Activated CD8-positive, alpha-beta memory T cell treated with anti-CD3 and anti-CD28 coated beads for 36 hours (primary cell): ENCODE results near the gene LCE4A. TPM values are rescaled to one million over a fixed set of nuclear protein-coding genes. Genes with fewer than 3 reads are reported as not detected.
"Not testable (repeated sequence)": the region's sequence is repeated elsewhere in the genome, so short reads cannot be mapped to it uniquely, and the experiment has no call there.

Experiments
- CTCF ChIA-PET: fragments of 350-600 bp; sonication (Branson Sonifier 250); formaldehyde crosslinking; loops from one replicate; lab custom pipeline; 2021; ENCODE audit warnings: antibody characterized with exemption; lab: Charles Lee
- POLR2A ChIA-PET: fragments of 350-600 bp; sonication (Branson Sonifier 250); formaldehyde crosslinking; loops from one replicate; lab custom pipeline; 2021; ENCODE audit warnings: antibody characterized with exemption; lab: Charles Lee
- total RNA-seq, 2 experiments: library from RNA; stranded (reverse); gene quantifications; one replicate each; pipeline ENCODE4 v1.2.3, GENCODE V29; 2021

Gene LCE4A, protein sequence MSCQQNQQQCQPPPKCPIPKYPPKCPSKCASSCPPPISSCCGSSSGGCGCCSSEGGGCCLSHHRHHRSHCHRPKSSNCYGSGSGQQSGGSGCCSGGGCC
- total RNA-seq, result not detected

DNA sequence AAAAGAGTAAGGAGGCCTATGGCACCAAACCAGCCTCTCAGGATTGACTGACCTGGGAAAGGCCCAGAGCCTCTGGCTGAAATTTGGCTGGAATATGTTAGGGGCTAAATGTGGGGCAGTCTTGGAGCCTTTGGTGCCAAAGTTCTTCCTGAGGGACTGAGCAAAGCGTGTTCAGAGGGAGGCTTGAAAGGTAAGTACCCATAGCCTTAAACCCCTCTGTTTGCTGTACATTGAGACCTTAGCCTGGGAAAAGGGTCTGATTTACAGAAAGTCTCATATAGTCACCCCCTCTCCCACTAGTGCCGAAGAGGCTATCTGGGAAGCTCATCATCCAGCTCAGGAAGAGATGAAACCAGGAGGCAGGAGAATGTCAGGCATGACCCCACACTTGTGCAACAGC lies at the start of gene LCE4A:
TSS of gene LCE4A (plus strand) at position 301 of the 400 bp plus-strand sequence. CDS start 916 bp downstream, outside the sequence.
- POLR2A ChIA-PET, result no interaction called here
- CTCF ChIA-PET, result no interaction called here

DNA sequence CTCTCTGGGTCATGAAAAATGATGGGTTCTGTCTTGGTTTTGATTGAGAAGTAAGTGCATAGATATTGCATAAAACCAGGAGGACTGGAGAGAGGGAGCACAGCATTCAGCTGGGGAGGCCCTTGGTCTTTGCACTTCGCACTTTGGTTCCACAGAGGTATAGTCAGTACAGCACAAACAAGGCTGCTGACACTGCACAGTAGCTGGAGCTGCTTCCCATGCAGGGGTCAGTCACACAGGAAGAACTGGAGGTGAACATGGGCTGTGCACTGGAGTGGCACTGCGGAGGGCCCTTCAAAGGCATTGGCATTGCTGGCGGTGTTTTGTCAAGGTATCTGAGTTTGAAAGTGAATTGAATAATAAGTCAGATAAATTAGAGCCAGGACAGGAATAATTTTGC lies 49.3 kb upstream of the LCE4A start:
- ChIA-PET CTCF (no interaction called here), POLR2A (no interaction called here)

DNA sequence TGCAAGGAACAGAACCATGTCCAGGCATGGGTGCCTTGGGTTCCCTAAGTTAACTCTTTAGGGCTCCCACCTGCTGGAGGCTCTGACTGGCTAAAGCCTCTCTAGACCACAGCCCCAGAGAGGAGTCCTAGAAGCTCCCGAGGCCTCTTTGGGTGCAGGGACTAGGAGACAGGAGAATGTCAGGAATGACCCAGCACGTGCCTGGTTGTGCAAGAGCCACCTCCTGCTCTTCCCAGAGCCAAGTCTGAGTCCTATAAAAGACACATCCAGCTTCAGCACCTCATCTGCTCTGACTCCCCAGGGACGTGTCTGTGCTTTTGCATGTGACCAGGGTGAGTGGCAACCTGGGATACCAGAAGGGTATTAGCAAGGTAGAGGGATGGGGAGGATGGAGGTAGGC lies 44.9 kb upstream of the LCE4A start, which contains the start of gene LCE2D:
TSS of gene LCE2D (plus strand) at position 283 of the 400 bp plus-strand sequence. CDS start 726 bp downstream, outside the sequence.
- ChIA-PET POLR2A (no interaction called here), CTCF (no interaction called here)

DNA sequence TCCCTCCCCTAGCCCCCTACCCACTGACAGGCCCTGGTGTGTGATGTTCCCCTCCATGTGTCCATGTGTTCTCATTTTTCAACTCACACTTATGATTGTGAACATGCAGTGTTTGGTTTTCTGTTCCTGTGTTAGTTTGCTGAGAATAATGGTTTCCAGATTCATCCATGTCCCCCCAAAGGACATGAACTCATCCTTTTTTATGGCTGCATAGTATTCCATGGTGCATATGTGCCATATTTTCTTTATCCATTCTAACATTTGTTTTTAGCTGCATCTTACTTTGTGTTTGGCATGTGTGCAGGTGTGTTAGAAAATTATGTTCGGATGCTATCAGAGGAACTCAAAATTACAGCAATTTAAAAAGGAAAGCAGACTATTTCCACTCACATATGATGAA lies 41.8 kb upstream of the LCE4A start:
- CTCF ChIA-PET, POLR2A ChIA-PET: not testable (repeated sequence)

DNA sequence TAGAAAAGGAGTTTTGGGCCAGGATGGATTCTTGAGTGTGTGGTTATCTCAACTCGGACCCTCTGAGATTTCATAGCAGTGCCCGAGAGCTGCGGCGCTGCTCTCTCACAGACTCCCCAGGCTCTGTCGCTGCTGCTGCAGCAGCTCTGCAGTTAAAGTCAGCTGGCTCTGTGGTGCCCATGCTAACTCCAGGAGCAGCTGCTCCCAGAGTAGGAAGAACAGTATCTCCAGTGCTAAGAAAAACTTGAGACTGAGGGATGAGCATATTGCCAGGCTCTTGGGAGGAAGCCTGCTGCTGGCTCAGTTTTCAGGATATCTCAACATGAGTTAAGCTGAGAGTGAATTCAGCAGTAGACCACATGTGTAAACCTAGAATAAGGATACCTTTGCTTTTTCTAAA lies 40.3 kb upstream of the LCE4A start:
- POLR2A ChIA-PET, result no interaction called here
- CTCF ChIA-PET, result no interaction called here

DNA sequence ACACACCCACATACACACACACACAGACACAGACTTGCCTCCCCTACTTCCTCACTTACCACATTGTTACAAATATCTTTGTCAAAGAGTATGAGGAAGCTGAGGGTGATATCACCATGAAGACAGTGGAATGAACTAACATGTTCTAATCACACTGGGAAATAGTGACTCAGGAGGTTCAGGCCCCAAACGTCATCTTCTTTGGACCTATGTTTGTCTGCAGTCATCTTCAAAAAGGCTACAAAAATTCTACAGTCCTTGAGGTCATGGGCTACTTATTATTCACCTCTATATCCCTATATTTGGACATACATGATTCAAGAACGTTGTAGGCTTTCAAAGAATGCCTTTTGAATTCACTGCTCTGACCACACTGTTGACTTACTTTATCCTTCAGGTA lies 34.9 kb upstream of the LCE4A start:
- ChIA-PET CTCF (no interaction called here), POLR2A (no interaction called here)

DNA sequence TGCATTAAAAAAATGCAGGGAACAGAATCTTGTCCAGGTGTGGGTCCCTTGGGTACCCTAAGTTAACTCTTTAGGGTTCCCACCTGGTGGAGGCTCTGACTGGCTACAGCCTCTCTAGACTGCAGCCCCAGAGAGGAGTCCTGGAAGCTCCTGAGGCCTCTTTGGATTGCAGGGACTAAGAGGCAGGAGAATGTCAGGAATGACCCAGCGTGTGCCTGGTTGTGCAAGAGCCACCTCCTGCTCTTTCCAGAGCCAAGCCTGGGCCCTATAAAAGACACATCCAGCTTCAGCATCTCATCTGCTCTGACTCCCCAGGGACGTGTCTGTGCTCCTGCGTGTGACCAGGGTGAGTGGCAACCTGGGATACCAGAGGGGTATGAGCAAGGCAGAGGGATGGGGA lies 33.0 kb upstream of the LCE4A start, which contains the start of gene LCE2C:
TSS of gene LCE2C (plus strand) at position 297 of the 400 bp plus-strand sequence. CDS start 737 bp downstream, outside the sequence.
- CTCF ChIA-PET, POLR2A ChIA-PET: not testable (repeated sequence)

DNA sequence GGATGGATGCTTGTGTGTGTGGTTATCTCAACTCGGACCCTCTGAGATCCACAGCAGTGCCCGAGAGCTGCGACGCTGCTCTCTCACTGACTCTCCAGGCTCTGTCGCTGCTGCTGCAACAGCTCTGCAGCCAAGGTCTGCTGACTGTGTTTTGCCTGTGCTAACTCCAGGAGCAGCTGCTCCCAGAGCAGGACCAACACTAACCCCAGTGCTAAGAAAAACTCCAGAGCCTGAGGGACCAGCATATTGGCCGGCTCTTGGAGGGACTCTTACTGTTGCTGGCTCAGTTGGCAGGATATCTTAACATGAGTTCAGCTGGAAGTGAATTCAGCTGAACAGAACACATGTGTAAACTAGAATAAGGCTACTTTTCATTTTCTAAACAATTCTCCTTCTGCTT lies 28.5 kb upstream of the LCE4A start:
- CTCF ChIA-PET, result no interaction called here

DNA sequence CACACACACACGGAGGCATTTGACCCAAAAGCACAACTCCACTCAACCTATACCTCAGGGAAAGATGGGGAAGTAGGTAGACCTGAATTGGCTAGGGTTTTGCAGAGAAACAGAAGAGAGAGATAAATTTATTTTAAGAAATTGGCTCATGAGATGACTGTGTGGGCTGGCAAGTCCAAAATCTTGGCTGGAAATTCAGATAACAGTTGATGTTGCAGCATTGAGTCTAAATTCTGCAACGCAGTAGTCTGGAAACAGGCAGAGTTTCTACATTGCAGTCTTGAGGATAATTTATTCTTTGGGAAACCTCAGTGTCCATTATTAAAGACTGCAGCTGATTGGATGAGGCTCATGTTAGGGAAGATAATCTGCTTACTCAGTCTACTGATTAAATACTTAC lies 26.3 kb upstream of the LCE4A start:
- ChIA-PET CTCF (no interaction called here), POLR2A (no interaction called here)

More for the DNA sequence above, 28.5 kb upstream of the LCE4A start:
- POLR2A ChIA-PET, result no interaction called here

DNA sequence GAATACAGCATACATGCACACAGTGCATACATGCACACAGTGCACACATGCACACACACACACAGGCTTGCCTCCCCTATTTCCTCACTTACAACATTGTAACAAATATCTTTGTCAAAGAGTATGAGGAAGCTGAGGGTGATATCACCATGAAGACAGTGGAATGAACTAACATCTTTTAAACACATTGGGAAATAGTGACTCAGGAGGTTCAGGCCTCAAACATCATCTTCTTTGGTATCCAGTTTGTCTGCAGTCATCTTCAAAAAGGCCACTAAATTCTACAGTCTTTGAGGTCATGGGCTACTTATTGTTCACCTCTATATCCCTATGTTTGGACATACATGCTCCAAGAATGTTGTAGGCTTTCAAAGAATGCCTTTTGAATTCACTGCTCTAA lies 24.1 kb upstream of the LCE4A start:
- ChIA-PET POLR2A (no interaction called here), CTCF (no interaction called here)

DNA sequence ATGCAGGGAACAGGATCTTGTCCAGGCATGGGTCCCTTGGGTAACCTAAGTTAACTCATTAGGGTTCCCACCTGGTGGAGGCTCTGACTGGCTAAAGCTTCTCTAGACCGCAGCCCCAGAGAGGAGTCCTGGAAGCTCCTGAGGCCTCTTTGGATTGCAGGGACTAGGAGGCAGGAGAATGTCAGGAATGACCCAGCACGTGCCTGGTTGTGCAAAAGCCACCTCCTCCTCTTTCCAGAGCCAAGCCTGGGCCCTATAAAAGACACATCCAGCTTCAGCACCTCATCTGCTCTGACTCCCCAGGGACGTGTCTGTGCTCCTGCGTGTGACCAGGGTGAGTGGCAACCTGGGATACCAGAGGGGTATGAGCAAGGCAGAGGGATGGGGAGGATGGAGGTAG lies 22.1 kb upstream of the LCE4A start, which contains the start of gene LCE2B:
TSS of gene LCE2B (plus strand) at position 301 of the 400 bp plus-strand sequence. CDS start 721 bp downstream, outside the sequence.
- POLR2A ChIA-PET, CTCF ChIA-PET: not testable (repeated sequence)

DNA sequence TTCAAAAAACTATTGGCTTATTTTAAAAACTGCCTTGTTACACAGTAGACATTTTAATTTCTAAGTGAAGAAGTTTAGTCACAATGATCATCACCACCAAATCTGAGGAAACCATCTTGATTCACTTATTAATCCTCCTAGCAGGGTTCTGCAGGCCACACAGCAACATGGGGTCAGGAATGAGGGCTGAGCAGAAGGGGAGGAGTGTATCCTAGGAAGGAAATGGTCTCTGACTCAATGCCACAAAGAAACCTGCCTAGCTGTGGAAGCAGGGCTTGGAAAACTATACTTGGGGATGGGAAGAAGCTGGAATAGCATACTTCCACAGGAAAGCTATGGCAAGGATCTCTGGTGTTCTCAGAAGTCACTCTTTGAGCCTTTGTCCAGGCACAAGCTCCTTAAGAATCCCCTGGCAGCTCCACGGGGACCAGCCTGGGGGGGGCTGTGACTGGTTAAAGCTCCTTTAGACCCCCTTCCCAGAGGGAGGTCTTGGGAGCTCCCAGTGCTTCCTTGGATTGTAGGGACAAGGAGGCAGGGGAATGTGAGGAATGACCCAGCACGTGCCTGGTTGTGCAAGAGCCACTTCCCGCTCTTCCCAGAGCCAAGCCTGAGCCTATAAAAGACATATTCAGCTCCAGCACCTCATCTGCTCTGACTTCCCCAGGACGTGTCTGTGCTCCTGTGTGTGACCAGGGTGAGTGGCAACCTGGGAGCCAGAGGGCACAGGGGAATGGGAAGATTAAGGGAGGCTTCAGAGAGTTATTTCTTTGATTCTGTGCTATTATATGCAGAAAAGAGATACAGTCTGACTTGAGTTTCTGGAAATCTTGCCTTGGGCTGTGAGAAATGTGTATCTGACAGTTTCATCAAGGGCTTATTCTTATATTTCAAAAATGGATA lies 10.0 kb upstream of the LCE4A start, which contains the start of gene LCE2A:
TSS of gene LCE2A (plus strand) at position 645 of the 900 bp plus-strand sequence. CDS start 557 bp downstream, outside the sequence.
- ChIA-PET CTCF (no interaction called here), POLR2A (no interaction called here)

DNA sequence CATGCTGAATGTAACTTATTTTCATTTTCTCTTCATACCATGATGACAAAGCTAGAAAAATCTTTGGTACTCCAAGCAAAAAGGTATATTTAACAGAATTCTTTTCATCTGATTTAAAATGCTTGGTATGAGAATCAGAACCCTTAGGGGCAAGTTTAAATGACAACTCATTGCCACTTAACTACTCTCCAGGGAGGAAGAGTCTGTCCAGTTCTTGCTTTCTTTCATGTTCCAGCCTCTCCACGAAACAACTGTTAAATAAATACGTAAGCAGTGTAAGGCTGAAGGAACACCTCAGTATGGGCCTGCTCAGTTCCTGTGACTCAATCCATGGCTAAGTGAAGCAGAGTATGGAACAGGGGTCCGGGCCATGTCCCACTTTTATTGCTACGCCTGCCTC lies 8.2 kb upstream of the LCE4A start:
- POLR2A ChIA-PET, result no interaction called here
- CTCF ChIA-PET, result no interaction called here

DNA sequence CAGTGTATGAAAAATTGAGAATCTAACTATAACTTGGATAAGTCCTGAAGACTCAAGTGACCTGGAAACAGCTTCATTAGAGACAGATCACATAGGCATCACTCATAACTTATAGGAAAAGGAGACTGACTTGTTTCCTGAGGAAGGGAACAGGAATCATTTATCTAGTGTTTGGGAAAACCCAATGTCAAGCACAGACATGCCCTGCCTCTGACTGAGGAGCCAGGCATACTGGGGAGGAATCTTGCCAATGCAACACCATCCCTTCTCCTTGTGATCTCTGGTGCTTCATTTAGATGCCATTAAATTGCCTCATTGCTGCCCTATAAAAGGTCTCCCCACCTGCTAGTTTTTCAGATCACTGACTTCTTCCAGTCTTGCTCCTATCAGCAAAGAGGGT lies 10.3 kb downstream of the LCE4A start:
- CTCF ChIA-PET, result no interaction called here
- POLR2A ChIA-PET, result no interaction called here

DNA sequence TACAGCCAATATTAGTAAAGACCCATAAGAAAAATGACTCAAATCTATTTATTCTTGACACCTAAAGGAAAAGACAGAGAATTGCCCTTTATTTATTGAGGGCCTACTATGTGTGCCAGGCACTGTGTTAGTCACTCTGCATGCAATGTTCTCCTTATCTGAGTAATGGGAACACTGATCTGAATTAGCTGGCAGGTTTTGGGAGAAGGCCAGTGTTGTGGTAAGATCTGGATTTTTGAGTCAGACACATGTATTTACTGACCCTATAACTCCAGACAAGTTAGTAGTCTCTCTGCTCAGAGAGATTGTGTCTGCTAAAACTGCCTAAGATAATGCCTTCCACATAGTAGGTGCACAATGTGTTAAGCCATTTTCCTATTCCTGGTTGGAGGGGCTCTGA lies 17.3 kb downstream of the LCE4A start:
- ChIA-PET CTCF (no interaction called here), POLR2A (no interaction called here)

DNA sequence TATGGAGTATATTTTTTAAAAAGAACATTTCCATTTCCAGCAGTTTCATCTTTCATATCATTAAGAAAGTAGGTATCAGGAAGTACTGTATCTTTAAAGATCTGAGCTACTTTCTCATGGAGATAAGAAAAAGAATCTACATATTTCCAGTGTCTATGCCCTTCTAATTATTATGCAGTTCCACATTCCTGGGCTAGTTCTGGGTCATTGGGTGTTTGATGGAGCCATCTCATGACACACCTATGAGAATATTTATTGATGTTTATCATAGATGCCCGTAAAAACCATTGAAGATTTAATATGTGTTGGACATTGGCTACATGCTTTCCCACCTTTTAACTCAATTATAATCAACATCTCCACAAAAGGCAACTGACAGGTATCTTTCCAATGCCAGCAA lies 21.0 kb downstream of the LCE4A start:
- CTCF ChIA-PET, result no interaction called here
- POLR2A ChIA-PET, result no interaction called here

DNA sequence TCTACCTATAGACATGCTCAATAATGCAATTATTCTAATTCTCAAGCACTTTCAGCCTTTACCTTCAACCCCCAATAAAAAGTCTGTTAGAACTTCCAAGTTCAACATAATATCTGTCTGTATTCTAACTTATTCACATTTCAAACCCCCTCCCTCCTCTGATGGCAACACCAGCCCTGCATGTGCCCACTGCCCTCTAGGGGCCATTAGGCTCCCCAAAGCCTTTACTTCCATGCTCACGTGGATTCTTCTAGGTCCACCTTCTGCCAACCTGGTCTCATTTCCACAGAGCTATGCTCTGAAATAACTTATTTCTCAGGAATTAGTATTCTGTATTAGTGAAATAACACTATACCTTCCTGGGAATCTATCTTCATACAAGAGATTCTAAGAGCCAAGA lies 27.7 kb downstream of the LCE4A start:
- ChIA-PET POLR2A (no interaction called here), CTCF (no interaction called here)

DNA sequence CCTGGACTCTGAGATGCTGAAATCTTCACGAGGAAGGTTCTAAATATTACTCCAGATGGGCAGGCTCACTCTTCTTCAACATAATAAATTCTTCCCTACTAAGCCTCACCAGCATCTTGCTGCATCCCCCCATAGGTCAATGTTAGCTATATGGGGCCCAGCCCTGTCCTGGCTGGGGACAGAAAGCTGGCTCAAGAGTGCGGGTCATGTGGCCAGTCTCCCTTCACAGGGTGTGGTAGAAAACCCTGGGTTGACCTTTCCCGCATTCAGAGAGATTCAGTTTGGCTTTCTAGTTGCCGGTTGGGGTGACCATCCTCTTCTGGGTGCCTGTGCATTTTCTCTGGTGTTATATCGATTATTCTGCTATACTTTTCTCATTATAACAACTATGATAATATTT lies 30.0 kb downstream of the LCE4A start:
- CTCF ChIA-PET, result no interaction called here
- POLR2A ChIA-PET, result no interaction called here

DNA sequence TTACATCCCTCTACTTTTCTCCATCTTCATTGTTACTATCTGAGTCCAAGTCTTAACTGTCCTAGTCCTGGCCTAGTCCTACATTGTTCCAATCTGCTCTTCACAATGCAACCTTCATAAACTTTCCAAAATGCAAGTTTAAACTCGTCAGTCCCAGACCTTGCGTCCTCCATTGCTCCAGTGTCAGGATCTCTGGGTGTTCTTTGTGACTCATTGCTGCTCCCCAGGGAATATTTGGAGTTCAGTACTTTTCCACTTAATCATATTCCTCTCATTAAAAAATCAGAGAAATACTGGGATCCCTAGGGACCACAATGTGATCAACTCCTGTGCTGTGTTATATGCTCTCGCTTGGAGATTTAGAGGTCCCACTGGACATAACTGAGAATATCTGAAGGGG lies 31.9 kb downstream of the LCE4A start:
- POLR2A ChIA-PET, result no interaction called here
- CTCF ChIA-PET, result no interaction called here

DNA sequence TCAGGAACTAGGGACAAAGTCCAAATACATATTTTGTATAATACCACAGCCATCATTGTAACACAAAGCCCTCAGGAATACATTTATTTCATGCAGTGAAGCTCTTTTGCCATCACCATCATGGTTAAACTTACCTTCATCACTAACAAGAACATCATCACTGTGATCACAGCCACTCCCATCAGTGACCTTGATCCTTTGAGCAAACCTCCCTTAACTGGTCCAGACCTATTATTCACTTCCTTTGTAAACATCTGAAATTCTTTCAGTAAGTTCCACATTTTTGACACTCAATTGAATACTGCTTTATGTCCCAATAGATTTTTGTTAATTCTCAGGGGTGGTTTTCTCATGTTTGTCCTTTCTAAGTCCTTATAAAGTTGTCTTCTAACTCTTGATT lies 33.7 kb downstream of the LCE4A start:
- ChIA-PET CTCF (no interaction called here), POLR2A (no interaction called here)
